GM21367 (cell line): ENCODE measurements around the gene HNRNPL.
"Not testable (repeated sequence)": the region's sequence is repeated elsewhere in the genome, so short reads cannot be mapped to it uniquely, and the experiment has no call there.

Experiments used
- ATAC-seq: cut with Tn5 transposase; IDR thresholded peaks from one replicate; pipeline ENCODE4 v1.9.1; 2021; ENCODE audit not compliant: unreplicated experiment

Gene HNRNPL

DNA sequence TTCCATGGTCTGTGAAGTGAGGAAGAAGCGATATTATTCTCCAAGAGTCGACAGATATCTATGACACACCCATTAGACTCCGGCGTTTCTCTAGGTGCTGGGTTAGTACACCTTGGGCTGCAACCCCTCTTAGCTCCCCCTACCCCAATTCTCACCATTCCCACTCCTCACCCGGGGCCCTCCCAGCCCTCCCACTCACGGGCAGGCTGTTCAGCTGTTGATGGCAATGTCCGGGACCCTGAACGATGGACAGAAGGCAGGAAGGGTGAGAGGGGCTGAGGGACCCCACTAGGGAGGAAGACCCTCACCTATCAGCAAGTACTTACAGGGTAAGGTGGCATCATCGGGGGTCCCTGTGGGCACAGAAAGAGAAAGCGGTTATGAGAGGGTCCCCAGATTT, 46.2 kb downstream of the HNRNPL start:
- no peak for ATAC-seq

DNA sequence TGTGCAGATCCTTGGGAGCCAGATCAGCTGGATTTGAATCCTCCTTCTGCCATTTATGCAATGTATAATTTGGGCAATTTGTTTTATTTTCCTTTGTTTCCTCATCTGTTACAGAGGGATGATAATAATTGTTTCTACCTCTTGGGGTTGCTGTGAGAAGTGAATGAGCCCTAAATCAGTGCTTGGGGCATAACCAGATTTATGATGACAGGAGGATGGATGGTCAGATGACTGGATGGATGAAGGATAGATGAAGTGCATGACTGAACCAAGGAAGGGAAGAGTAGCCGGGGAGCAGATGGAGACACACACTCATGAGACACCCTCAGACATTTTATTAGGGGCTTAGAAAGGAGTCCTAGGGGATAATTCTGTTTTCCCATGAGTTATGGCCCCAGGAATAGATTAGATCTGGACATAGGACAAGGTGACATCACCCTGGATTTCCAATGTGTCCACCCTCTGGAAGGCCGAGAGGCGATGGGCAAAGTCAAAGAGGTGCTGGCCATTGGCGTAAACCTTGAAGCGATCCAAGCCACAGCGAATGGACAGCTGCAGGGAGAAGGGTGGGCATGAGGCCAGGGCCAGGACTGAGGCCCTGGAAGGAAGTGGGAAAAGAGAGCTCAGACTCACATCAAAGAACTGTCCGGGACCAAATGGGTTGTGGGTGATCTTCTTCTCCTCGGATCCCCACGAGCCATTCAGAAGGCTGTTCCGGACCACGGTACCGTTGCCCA, 48.3 kb downstream of the HNRNPL start:
- ATAC-seq, result no peak

DNA sequence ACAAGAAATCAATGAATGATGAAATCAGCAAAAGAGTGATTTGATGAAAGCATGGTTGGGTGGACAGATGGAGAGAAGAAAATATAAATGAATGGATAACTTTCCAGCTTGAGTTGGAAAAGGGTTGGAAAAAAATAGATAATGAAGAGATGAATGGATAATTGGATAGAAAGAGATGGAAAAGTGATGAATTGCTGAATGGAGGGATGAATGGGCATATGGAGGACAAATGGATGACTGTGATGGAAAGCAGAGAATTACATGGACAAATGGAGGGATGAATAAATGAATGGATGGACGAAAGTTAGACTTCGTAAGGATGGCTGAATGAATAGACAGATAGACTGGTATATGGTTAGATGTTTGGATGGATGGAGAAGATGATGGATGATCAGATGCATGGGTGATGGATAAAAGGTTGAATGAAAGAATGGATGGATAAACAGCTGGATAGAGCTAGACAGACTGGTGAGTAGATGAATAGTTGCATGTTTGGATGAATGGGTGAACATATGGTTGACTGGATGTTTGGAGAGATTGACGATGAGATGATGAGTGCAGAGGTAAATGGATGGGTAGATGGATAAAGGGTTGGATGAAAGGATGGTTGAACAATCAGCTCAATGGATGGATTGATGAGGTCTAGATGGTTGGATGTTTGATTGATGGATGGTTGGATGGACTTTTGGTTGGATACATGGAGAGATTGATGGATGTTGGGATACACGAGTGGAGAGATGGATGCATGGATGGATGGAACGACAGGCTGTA, 49.0 kb downstream of the HNRNPL start:
- ATAC-seq, result no peak

DNA sequence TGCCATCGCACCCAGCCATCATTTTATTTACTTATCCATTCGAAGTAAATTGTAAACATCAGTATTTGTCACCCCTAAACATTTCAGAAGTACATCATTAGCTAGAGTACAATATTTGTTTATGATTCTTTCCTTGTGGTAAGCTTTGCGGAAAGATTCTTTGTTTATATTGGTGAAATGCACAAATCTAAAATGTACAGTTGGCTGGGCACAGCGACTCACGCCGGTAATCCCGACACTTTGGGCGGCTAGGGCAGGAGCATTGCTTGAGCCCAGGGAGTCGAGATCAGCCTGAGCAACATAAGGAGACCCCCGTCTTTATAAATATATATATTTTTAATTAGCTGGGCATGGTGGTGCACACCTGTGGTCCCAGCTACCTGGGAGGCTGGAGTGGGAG, 50.7 kb downstream of the HNRNPL start:
- ATAC-seq, result no peak

DNA sequence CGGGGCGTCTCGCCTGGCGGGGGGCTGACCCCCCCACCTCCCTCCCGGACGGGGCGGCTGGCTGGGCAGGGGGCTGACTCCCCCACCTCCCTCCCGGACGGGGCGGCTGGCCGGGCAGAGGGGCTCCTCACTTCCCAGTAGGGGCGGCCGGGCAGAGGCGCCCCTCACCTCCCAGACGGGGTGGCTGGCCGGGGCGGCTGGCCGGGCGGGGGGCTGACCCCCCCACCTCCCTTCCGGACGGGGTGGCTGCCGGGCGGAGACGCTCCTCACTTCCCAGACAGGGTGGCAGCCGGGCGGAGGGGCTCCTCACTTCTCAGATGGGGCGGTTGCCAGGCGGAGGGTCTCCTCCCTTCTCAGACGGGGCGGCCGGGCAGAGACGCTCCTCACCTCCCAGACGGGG, 52.0 kb downstream of the HNRNPL start:
- ATAC-seq, result not testable (repeated sequence)

DNA sequence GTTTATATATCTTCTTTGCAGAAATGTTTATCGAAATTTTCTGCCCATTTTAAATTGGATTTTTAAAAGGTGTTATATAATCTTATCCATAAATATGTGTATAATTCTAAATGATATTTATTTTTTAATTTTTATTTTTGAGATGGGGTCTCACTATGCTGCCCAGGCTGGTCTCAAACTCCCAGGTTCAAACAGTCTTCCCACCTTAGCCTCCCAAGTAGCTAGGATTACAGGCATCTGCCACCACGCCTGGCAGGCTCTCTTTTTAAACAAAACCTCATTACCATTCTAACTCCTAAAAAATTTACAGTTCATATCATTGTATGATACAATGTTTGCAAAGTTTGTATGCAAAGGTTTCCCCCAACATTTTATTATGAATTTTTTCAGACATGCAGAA, 53.6 kb downstream of the HNRNPL start:
- ATAC-seq, result no peak

DNA sequence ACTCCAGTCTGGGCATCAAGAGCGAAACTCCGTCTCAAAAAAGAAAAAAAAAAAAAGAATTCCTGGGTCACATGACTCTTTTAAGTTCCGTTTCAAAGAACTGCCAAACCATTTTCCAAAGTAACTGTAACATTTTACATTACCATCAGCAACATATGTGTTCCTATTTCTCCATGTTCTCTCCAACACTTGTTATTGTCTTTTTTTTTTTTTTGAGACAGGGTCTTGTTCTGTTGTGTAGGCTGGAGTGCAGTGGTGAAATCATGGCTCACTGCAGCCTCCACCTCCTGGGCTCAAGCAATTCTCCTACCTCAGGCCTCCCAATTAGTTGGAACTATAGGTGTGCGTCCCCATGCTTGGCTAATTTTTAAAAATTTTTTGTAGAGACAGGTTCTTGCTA, 54.2 kb downstream of the HNRNPL start:
- no peak for ATAC-seq

DNA sequence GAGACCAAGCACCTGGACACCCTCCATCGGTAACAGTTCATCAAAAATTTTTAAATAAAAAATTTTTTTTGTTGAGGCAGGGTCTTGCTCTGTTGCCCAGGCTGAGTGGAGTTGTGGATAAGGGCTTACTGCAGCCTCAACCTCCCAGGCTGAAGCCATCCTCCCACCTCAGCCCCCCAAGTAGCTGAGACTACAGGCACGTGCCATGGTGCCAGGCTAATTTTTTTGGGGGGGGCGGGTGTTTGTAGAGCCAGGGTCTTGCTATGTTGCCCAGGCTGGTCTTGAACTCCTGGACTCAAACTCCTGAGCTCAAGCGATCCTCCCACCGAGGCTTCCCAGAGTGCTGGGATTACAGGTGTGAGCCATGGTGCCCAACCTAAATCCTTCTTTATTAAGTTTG, 56.1 kb downstream of the HNRNPL start:
- ATAC-seq, result no peak

DNA sequence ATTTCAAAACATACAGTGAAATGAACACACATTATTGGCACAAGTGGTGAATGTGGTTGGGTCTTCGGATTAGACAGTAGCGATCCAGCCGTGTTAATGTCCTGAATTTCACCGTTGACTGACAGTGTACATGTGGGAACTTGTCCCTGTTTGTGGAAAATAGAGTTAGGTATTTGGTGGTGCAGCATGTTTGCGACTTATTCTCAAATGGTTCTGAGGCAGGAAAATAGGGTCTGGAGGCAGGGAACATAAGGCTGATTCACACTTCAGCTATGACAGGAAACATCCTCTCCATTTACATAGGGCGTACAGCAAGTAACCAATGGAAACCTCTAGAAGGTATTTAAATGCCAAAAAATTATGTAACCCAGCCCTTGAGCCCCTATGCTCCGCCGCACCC, 56.6 kb downstream of the HNRNPL start:
- no peak for ATAC-seq

DNA sequence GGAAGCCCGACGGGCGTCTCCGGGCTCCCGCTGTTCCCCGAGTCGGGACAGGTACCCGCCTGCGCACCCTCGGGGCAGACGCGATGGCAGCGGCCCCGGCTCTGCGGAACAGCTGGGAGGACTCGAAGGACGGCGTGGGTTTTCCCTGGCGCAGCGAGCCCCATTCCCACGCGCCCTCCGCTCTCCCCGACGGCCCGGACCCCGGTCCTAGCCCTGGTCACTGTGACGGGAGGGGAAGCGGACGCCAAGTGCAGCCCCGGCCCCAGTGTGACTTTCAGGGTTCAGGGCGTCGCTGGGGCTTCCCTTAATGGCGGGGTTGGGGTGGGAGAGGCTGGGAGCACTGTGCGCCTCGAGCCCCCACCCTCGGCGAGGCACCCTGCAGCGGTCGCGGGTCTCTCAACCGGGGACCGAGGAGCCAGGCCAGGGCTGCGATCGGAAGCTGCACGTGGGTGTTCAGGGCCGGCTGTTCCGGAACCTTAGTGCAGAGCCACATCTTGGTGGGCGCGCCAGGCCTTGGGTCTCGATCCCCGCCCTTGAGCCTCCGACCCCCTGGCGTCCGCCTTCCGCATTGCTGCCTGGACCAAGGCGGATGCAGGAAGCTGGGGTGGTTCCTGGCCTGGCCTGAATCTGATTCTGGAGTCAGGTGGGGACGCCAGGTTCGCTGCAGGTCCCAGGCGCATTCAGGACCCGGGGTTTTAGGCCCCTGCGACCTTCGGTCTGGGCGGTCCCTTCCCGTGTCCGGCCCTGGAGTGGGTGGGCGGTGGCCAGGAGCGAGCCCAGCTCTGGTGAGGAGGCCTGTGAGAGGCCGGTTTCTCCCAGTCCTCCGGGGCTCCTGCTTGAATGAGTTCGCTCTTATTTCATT, 57.3 kb downstream of the HNRNPL start:
- ATAC-seq, result no peak

DNA sequence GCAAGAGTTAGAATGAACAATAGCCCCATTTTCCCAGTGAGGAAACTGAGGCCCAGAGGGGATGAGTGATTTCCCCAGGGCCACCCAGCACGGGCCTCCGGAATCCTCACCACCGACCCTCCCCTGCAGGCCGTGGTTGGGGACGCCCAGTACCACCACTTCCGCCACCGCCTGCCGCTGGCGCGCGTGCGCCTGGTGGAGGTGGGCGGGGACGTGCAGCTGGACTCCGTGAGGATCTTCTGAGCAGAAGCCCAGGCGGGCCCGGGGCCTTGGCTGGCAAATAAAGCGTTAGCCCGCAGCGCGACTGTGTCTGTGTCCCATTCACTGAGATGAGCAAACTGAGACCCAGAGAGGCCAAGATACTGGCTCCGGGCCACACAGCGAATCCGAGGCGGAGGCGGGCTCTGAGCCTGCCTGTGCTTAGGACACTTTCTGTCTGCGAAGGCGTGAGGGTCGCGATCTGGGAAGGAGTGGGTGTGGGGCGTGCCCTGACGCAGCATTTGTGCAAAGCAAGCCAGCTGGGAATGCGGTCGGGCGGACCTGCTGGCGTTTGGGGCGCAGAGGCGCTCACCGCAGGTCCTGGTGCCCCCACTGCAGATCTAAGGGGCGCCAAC, 58.2 kb downstream of the HNRNPL start:
- ATAC-seq, result not testable (repeated sequence)

DNA sequence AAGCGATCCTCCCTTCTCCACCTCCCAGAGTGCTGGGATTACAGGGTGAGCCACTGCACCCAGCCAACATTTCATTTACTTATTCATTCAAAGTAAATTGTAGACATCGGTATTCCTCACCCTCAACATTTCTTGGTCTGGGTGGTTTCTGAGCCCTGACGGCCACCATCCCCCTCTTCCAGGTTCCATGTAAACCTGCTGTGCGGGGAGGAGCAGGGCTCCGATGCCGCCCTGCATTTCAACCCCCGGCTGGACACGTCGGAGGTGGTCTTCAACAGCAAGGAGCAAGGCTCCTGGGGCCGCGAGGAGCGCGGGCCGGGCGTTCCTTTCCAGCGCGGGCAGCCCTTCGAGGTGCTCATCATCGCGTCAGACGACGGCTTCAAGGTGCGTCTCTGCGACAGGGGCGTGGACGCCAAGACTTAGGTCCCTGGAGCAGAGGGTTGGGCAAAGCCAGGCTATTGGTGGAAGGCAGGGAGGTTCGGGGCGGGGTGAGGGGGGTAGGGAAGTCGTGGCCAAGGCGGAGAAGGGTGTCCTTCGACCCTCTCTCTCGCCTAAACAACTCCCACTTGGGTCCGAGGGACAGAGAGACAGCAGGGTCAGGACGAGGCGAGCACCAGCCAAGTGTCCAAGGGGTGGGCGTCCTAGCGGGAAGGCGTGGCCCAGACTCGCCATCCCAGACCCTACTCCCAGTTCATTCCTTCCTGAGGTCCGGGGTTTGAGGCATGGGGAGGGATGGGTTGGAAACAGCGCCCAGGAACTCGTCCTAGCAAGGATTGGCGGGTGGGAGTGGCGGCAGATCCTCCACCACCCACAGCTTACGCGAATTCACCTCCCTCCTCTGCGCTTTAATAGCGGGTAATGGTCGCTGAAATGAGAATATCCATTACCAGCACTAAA, 59.0 kb downstream of the HNRNPL start:
- ATAC-seq, result not testable (repeated sequence)

DNA sequence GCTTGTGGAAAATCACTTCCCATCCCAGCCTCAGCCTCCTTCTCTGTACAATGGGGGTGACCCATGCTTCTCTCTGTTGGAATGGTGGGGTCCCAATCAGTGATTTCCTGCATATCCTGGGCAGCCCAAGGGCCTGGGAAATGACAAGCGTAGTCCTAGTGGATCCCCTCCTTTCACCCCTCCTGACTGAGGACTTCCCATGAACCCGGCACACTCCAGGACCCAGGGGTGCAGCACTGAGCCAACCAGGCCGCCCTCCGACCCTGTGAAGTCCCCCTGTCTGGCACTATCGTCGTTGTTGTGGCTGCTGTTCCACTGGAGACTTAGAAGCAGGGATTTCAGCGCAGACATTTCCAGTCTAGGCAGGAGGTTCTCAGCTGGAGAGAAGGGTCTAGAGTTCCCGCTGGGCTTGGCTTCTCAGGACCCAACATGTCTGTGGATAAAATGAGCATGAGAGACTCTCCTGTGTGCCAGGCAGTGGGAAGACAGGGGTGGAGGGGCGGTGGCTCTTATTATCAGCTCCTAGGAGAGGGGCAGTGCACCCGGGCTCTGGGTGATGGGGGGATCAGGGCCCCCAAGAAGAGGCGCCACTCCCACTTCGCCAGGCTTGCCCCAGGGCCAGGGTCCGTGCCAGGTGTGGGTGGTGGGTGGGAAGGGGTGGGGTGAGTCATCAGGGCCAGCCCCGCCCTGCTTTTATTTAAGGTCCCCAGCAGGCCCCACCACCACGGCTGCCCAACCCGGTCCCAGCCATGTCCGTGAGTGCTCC, 61.1 kb downstream of the HNRNPL start, which contains the start of gene LGALS7B:
TSS of gene LGALS7B (plus strand) at position 723 of the 766 bp plus-strand sequence. CDS start at position 750, 27 bp downstream.
- no peak for ATAC-seq

DNA sequence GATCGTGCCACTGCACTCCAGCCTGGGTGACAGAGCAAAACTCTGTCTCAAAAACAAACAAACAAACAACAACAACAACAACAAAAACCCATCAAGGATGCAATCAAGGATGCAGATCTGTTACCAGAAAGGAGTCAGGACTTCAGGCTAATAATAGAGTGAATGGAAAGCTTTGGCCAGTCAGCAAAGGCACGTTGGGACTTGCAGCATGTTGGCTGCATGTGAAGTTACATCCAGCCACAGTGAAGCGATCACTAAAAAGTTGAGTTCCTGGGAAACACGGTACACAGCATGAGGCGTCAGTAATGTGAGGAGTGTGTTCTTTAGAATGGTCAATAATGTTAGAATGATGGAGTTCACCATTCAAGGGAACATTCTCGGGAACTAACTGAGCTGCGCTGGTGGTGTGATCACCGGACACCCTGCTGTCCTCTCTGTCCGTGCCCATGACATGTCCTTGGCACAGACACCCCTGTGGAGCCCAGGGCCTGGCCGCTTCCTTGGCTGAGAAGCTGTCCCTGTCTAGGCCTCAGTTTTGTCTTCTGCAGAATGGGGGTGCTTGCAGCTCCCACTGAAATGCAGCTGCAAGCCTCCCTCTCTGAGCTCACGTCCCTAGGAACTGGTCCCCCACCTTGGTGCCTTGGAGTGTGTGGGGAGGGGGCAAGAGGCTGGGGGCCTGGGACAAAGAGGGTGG, 63.1 kb downstream of the HNRNPL start:
- ATAC-seq, result no peak
